ENCODE measurements around the gene OSBP2. TPM values are rescaled to one million over a fixed set of nuclear protein-coding genes. Genes with fewer than 3 reads are reported as not detected.

Gene OSBP2
- total RNA-seq, 4 donors from 2014 or later = 3.3 to 7.7 (median 4.6) TPM; not detected in 1

GRCh38 chr22:30691204-30691603 lies 3.5 kb upstream of the OSBP2 start:
- no peaks in the 10 kb centered on the region for H3K36me3 ChIP-seq
- intact Hi-C loops (cut with DNase I; ENCODE audit: low total_unique reads) = no loop called here
- no peak for DNase-seq
- TF ChIP-seq POLR2A (IDR thresholded peaks at IDR 0.05) = no peak
- TF ChIP-seq, protein P1, sequence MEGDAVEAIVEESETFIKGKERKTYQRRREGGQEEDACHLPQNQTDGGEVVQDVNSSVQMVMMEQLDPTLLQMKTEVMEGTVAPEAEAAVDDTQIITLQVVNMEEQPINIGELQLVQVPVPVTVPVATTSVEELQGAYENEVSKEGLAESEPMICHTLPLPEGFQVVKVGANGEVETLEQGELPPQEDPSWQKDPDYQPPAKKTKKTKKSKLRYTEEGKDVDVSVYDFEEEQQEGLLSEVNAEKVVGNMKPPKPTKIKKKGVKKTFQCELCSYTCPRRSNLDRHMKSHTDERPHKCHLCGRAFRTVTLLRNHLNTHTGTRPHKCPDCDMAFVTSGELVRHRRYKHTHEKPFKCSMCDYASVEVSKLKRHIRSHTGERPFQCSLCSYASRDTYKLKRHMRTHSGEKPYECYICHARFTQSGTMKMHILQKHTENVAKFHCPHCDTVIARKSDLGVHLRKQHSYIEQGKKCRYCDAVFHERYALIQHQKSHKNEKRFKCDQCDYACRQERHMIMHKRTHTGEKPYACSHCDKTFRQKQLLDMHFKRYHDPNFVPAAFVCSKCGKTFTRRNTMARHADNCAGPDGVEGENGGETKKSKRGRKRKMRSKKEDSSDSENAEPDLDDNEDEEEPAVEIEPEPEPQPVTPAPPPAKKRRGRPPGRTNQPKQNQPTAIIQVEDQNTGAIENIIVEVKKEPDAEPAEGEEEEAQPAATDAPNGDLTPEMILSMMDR (IDR thresholded peaks at IDR 0.05) = no peak
- H3K27ac ChIP-seq = no peak overlapping the region
- no peak overlapping the region for H3K4me3 ChIP-seq
- peaks cover 0 to 8% of the 10 kb centered on the region in 2 donors for H3K4me1 ChIP-seq
- H3K9me3 ChIP-seq = no peaks in the 10 kb centered on the region
- H3K27me3 ChIP-seq = no peaks in the 10 kb centered on the region

GRCh38 chr22:30694171-30694639 lies 469 bp upstream of the OSBP2 start:
- Histone ChIP-seq H3K4me1 (peaks cover 0 to 8% of the 10 kb centered on the region in 2 donors), H3K27ac (peak overlapping the region; percentile 22 to 54)
- no peak for TF ChIP-seq POLR2A (IDR thresholded peaks at IDR 0.05)
- TF ChIP-seq, protein P1 (IDR thresholded peaks at IDR 0.05) = no peak

GRCh38 chr22:30695351-30695851 lies 727 bp downstream of the OSBP2 start:
- no peaks in the 10 kb centered on the region for H3K9me3 ChIP-seq
- DNase-seq = peak; percentile 17 to 24
- H3K4me1 ChIP-seq = peaks cover 0 to 8% of the 10 kb centered on the region in 2 donors
- intact Hi-C loops (cut with DNase I; ENCODE audit: low total_unique reads) = no loop called here
- H3K4me3 ChIP-seq = peak overlapping the region; percentile 31 to 69
- TF ChIP-seq, protein P1 (IDR thresholded peaks at IDR 0.05) = no peak
- TF ChIP-seq POLR2A (IDR thresholded peaks at IDR 0.05) = no peak
- H3K36me3 ChIP-seq = no peaks in the 10 kb centered on the region
- H3K27me3 ChIP-seq = no peaks in the 10 kb centered on the region
- peak overlapping the region in 1 of 2 donors; percentile 20 for H3K27ac ChIP-seq

More at GRCh38 chr22:30694171-30694639, 469 bp upstream of the OSBP2 start:
- intact Hi-C loops (cut with DNase I; ENCODE audit: low total_unique reads) = no loop called here
- H3K9me3 ChIP-seq = no peaks in the 10 kb centered on the region
- no peaks in the 10 kb centered on the region for H3K27me3 ChIP-seq
- peak; percentile 39 to 48 for DNase-seq
- peak overlapping the region; percentile 32 to 40 for H3K4me3 ChIP-seq
- no peaks in the 10 kb centered on the region for H3K36me3 ChIP-seq

DNA sequence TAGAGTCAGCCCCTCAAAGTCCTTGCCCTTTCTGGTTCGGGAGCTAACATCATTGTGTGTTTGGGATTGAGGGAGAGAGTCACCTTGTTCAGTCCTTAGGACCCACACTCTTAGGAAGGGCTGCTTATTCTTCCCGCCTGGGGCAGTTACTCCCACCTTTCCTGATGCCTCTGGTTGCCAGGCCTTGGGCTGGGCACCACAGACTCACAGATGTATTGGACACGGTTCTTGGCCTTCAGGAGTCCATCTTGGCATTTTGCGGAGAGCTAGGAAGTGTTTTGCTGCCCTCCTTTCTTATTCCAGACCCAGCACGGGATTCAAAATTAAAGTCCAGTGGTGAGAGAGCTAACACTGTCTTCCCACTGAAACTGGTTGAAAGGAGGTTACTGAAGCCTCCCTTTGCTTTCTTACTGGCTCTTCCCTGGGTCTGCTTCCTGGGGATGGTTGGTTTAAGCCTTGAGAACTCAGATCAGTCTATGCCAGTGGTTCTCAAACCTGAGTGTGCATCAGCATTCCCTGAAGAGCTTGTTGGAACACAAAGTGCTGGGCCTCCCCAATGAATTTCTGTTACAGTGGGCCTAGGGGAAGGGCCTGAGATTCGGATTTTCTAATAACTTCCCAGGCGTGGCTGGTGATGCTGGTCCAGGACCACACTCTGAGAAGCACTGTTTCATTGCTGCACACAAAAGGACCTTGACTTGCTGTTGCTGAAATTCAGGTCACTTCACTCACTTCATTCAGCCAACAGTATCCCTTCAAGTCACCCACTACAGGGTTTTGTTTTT lies 1.4 kb downstream of the OSBP2 start:
- intact Hi-C loops (cut with DNase I; ENCODE audit: low total_unique reads) = no loop called here

More for the DNA sequence above, 1.4 kb downstream of the OSBP2 start:
- Histone ChIP-seq H3K36me3 (no peaks in the 10 kb centered on the region), H3K4me3 (no peak overlapping the region), H3K27me3 (no peaks in the 10 kb centered on the region), H3K27ac (no peak overlapping the region), H3K9me3 (no peaks in the 10 kb centered on the region), H3K4me1 (peaks cover 0 to 8% of the 10 kb centered on the region in 2 donors)
- no peak for DNase-seq
- TF ChIP-seq, protein P1 (IDR thresholded peaks at IDR 0.05) = no peak
- no peak for TF ChIP-seq POLR2A (IDR thresholded peaks at IDR 0.05)
